ENCODE data around the gene KIF3A. TPM values are rescaled to one million over a fixed set of nuclear protein-coding genes. Genes with fewer than 3 reads are reported as not detected.

Gene KIF3A
- total and polyA plus RNA-seq, 2 experiments from 2014 or later: 11.2 to 19.7 TPM

- no peak for TF ChIP-seq ZNF462 (CRISPR knock-in tag; IDR thresholded peaks at IDR 0.05)
- TF ChIP-seq NANOG (IDR thresholded peaks at IDR 0.05; ENCODE audit: borderline replicate concordance): no peak
These were observed 37.5 kb upstream of the KIF3A start (continued) for GRCh38 chr5:132774896-132775295.

GRCh38 chr5:132774406-132774805, 37.1 kb upstream of the KIF3A start:
- ATAC-seq (no peak), DNase-seq (ENCODE audit: low spot score) (no peak)
- Histone ChIP-seq H2AFZ (no peak overlapping the region), H3K4me2 (no peak overlapping the region), H4K20me1 (replicated peaks; ENCODE audit: insufficient read depth) (0 out of 2 replicates have a peak, but pooled peaks cover 4% of the 10 kb centered on the region), H3K27me3 (ENCODE audit: insufficient read depth) (peaks cover 39% of the 10 kb centered on the region), H3K36me3 (ENCODE audit: insufficient read depth) (no peaks in the 10 kb centered on the region), H3K4me1 (ENCODE audit: insufficient read depth) (peaks cover 25% of the 10 kb centered on the region), H3K9me2 (ENCODE audit: insufficient read depth) (peaks cover 2% of the 10 kb centered on the region; the same call in 1 of the 2 replicates), H3K27ac (ENCODE audit: low read depth) (no peak overlapping the region), H3F3A (replicated peaks; ENCODE audit: low read depth) (no peaks in the 10 kb centered on the region), H3K79me2 (replicated peaks; ENCODE audit: insufficient read depth) (peaks cover 2% of the 10 kb centered on the region; the same call in 1 of the 2 replicates), H3K4me3 (no peak overlapping the region)
- no peak overlapping the region for H3K4me3 Mint-ChIP-seq
- H3K36me3 Mint-ChIP-seq (ENCODE audit: low read depth): no peaks in the 10 kb centered on the region; the same call in 2 of the 3 replicates
- H3K27me3 Mint-ChIP-seq (ENCODE audit: insufficient read depth, low read depth, poor library complexity): peaks cover 32% of the 10 kb centered on the region
- TF ChIP-seq NANOG (IDR thresholded peaks at IDR 0.05; ENCODE audit: borderline replicate concordance) (no peak), STAT1 (IDR thresholded peaks at IDR 0.05; ENCODE audit: unreplicated experiment) (no peak), ZNF462 (CRISPR knock-in tag; IDR thresholded peaks at IDR 0.05) (no peak), EZH2phosphoT487 (IDR thresholded peaks at IDR 0.05; ENCODE audit: unreplicated experiment) (no peak), ZNF331 (CRISPR knock-in tag; IDR thresholded peaks at IDR 0.05; ENCODE audit: low read depth) (no peak), REST (IDR thresholded peaks at IDR 0.05; ENCODE audit: unreplicated experiment) (no peak)
- no peak overlapping the region for H3K27ac Mint-ChIP-seq
- no peaks in the 10 kb centered on the region for H3K9me3 Mint-ChIP-seq
- peaks cover 36% of the 10 kb centered on the region for H3K4me1 Mint-ChIP-seq
